Activated T-cell treated with anti-CD3 and anti-CD28 coated beads, Interleukin-2, amount 50 U/mL, for 1 hour (primary cell): Measurements from ENCODE around the gene LMAN2.

ENCODE experiments used
- DNase-seq: peaks from one replicate; pipeline ENCODE4 v3.0.0-alpha.2; 2020

The LMAN2 gene

DNA sequence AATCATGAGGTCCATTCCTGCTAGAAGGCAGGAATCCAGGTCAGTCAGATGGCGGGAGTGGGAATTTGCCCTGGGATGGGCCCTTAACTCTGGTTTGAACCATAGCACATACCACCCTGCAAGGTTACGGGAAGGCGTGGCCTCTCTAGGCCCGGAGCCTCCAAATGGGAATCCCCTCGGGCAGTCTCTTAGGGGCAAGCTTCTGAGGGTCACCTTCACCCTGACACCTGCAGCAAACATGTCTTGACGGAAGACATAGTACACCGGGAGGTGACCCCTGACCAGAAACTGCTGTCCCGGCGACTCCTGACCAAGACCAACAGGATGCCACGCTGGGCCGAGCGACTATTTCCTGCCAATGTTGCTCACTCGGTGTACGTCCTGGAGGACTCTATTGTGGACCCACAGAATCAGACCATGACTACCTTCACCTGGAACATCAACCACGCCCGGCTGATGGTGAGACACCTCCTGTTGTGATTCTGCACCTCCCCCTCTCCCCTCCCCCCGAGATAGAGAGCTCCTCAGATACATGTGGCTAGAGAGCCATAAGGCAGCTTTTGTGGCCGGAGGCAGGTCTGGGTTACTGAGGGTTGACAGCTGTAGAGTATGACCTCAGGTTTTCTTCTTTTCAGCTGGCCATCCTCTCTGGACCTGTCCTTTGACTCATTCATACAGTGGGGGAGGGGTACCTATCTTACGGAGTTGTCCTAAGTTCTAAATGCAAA lies 46.9 kb downstream of the LMAN2 start:
- DNase-seq = no peak

GRCh38 chr5:177303925-177304391 lies 47.5 kb downstream of the LMAN2 start:
- no peak for DNase-seq

DNA sequence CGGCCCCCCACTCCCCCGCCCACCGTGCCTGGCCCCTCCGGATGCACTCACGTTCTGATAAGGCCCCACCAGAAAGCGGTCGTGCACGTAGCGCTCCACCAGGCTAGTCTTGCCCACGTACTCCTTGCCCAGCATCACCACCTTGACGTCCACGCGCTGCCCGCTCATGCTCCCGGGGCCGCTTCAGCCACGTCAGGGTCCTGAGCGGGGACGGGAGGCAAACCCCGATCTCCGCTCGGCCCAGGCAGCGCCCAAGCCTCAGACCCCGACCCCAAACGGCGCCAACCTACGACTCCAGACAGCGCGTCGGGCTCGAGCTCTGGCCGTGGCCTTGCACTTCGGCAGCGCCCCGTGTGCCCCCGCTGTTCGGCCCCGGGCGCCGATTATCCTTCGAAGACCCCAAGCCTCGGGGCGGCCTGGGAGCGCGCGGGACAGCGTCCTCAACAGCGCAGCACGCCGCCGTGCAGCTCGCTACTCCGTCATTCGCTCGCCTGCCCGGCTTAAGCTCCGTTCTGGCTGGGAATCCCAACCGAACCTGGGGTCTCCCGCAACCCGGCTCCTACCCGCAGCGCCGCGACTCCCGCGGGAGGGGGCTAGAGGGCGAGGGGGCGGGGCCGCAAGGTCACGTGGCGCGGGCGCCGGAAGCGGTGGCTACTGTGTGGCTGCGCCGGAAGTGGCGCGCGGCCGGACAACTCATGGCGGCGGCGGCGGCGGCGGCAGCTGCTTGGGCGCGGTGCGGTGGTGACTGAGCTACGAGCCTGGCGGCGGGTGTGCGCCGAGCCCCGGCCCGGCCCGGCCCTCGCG lies 48.1 kb downstream of the LMAN2 start, which contains the start of the genes PRELID1 and RAB24:
Gene PRELID1, plus strand, starts transcription at position 679 of the 804 bp plus-strand sequence. CDS start 187 bp downstream, outside the sequence.
Gene RAB24, minus strand, starts transcription at position 599 of the 804 bp plus-strand sequence. Its CDS starts 431 bp downstream, at position 168.
- DNase-seq = peak; percentile 88

DNA sequence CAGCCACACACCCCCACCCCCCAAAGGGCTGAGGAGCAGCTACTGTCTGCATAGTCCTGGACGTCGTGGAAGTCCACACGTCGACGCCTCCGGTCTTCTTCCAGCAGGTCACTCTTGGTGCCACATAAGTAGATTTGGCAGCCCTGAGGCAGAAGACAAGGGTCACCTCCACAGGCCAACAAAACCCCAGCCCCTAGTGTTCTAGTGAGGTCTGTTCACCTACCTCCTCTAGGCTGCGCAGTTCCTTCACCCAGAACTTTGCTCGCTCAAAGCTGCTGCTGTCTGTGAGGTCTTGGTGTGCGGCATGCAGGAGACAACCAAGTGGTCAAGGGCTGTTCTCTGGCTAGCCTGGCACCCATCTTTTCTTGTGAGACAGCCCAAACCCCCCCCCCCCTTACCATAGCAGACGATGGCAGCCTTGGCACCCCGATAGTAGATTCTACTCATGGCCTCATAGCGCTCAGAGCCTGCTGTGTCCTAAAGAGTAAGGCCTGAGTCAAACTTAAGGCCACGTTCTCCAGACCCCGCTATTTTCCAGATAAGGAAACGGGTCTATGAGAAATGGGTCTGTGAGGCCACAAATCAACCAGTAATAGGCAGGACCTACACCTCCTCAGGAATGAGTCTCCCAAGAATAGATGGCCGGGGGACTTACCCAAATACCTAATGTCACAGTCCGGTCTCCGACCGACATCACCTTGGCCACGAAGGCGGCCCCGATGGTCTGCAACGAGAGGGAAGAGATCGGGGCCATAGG lies 48.9 kb downstream of the LMAN2 start:
- no peak for DNase-seq

DNA sequence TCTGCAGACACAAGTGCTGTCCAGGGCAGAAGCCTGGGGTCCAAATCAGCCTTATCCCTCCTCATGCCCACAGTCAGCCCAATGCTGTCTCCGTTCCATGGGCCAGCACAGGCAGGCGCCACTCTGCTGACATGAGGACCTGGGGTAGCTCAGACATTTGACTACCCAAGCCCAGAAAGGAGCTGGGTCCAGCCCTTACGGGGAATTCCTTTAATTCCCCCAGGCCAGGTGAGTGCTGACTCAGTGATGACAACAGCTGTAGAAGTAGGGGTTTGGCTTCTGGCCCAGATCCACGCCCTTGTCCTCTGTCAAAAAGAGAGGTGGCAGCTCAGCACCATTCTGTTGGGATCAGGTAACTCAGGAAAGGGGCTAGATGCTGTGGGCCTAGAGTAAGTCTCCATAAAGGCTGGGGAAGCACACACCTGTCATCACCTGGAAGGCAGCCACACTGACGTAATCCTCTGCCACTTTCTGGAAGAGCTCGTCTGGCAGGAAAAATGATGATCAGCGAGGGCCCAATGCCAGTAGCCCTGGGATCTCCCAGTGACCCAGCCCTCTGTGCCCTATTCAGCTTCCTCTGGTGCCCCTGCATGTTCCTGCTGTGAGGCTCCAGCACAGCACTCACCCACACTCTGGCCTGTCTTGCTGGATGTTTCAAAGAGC lies 49.8 kb downstream of the LMAN2 start:
- DNase-seq = no peak

DNA sequence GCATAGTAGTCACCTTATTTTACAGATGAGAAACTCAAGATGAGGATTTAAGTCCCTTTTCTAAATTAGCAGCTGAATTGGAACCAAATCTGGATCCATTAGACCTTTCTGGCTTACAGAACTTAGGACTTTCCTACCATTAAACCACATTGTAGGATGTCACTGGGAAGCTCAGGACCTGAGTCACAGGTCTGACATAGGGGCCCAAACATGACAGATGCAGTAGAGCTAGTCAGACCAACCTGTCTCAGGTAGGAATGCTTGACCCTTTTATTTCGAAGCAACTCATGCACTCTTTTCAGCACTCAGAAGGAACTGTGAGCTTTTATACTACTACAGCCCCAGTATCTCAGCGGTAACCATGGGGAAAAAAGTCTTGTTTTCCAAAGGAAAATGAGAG lies 50.5 kb downstream of the LMAN2 start:
- no peak for DNase-seq

DNA sequence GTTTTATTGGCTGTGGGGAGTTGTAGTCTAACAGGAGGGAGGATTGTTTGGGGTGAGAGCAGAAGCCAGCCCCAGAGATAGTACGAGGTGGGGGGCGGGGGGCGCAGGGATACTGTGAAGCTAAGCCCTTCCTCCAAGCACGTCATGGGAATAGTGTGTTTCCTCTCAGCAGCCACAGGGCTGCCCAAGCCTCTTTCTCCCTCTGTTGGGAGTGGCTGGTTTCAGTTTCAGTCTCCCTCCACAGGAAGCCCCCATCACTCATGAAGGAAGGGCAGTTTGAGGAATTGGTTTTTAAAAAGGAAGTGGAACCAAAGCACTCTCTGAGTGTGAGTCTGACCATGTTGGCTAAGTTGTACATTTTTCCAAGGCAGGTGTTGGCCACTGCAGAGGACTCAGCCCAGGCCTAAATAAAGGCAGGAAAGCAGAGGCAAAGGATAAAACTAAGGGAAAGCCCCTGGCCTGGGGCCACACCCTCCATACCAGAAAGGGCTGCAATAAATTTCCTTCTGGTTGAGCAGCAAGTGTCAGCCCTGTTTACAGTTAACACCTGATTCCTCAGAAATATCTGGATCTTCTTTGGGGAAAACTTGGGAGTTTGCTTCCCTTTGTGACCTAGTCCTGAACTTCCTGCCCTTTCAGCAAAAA lies 51.1 kb downstream of the LMAN2 start:
- DNase-seq = peak; percentile 63

DNA sequence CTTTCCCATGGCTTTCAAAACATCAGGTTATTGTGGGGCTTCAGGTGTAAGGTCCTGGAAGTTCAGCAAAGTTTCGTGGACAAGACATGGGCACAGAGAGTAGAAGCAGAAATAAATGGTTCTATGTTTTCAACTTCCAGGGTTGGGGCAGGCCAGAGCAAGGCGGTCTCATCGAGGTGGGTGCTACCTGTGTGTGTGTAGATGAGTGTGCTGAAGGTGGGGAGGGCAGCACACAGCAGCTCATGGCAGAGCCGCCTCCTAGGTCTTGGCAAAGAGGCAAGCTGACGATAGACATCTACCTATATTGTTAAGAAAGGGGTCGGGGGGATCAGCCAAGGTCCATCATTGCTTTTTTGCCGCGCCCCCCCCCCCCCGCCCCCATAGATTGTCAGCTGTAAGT lies 51.8 kb downstream of the LMAN2 start:
- DNase-seq = no peak

DNA sequence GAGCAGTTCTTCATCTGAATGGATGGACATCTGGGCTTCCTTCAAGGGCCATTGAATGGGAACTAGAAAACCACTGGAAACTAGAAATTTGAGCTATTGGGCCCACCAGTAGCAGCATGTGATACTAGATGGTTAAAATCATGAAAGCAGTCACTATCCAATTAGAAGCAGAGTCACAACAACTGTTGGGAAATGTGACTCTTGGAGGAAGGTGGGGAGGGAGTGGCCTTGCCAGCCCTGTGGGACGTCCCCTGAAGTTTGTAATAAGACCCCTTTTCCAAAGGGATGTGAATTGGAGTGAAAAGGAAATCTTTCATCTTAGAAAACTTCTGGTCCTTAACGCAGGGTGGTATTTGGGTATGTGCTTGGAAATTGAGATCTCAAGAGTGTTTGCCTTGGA lies 53.5 kb downstream of the LMAN2 start:
- DNase-seq = no peak

- DNase-seq = no peak
Observed at GRCh38 chr5:177296581-177296980, 54.9 kb downstream of the LMAN2 start.

- no peak for DNase-seq
Observed at GRCh38 chr5:177295924-177296323, 55.5 kb downstream of the LMAN2 start.

DNA sequence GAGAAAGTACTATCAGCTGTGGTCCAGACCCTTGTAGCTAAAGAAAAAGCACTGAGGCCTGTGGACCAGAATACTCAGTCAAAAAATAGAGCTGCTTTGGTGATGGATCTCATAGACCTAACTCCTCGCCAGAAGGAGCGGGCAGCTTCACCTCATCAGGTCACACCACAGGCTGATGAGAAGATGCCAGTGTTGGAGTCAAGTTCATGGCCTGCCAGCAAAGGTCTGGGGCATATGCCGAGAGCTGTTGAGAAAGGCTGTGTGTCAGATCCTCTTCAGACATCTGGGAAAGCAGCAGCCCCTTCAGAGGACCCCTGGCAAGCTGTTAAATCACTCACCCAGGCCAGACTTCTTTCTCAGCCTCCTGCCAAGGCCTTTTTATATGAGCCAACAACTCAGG lies 56.8 kb downstream of the LMAN2 start:
- no peak for DNase-seq

- no peak for DNase-seq
Observed at GRCh38 chr5:177293819-177294581, 57.5 kb downstream of the LMAN2 start.

- DNase-seq = no peak
Observed at GRCh38 chr5:177291735-177292134, 59.7 kb downstream of the LMAN2 start.

- DNase-seq = no peak
Observed at GRCh38 chr5:177290816-177291596, 60.5 kb downstream of the LMAN2 start.

DNA sequence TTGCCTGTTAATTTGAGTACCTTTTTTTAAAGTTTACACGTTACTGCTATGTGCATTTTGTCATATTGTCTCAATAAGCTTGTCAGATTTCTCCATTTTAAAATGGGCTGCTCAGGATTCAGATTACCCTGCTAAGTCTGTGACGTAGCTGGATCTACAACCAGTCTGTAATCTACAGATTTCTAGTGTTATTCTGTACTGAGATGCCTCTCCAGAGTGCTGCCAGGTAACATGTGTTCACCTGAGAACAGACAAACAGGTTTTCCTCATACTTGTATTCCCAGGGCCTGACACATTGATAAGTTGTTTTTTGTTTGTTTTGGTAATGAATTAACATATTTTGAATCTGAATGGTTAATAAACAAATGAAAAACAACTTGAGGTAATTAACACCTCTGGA lies 63.3 kb downstream of the LMAN2 start:
- DNase-seq = no peak
